Osteoblast (primary cell): Measurements from ENCODE around the gene FOSB. TPM values are rescaled to one million over a fixed set of nuclear protein-coding genes. Genes with fewer than 3 reads are reported as not detected.

Experiments
- DNase-seq: peaks from one replicate; pipeline ENCODE4 v3.0.0; 2011; ENCODE audit warnings: low spot score, mixed read lengths; ENCODE audit not compliant: insufficient read length; ENCODE audit errors: missing footprints
- H2AFZ ChIP-seq: 2 replicates; pipeline ENCODE4 v1.6.0; 2011; ENCODE audit warnings: mild to moderate bottlenecking, low read length
- H3K27ac ChIP-seq: 2 replicates; pipeline ENCODE4 v1.5.1; 2011; ENCODE audit warnings: mild to moderate bottlenecking, low read depth, low read length, moderate library complexity
- H3K27me3 ChIP-seq: 2 replicates; pipeline ENCODE4 v1.6.0; 2012; ENCODE audit warnings: mild to moderate bottlenecking, control low read depth, inconsistent platforms, low read length, moderate library complexity; ENCODE audit not compliant: insufficient read depth
- H3K36me3 ChIP-seq: 2 replicates; pipeline ENCODE4 v1.5.1; 2011; ENCODE audit warnings: mild to moderate bottlenecking, low read length, control low read depth, moderate library complexity; ENCODE audit not compliant: insufficient read depth
- H3K4me1 ChIP-seq: 2 replicates; pipeline ENCODE4 v1.5.1; 2011; ENCODE audit warnings: mild to moderate bottlenecking, low read length, control low read depth, moderate library complexity; ENCODE audit not compliant: insufficient read depth
- H3K4me2 ChIP-seq: 2 replicates; pipeline ENCODE4 v1.6.0; 2011; ENCODE audit warnings: mild to moderate bottlenecking, low read length; ENCODE audit not compliant: insufficient read depth
- H3K4me3 ChIP-seq: fragments of 200-600 bp; sonication (generic); 3 replicates; pipeline ENCODE4 v1.5.1; 2012; ENCODE audit warnings: mild to moderate bottlenecking, low read length, inconsistent platforms; ENCODE audit not compliant: insufficient read depth
- H3K79me2 ChIP-seq: 2 replicates; pipeline ENCODE4 v1.6.0; 2012; ENCODE audit warnings: mild to moderate bottlenecking, low read length, control low read depth, inconsistent platforms; ENCODE audit not compliant: insufficient read depth
- H3K9me3 ChIP-seq: 2 replicates; pipeline ENCODE4 v1.5.1; 2011; ENCODE audit warnings: low read depth, low read length, control low read depth
- H4K20me1 ChIP-seq: 2 replicates; pipeline ENCODE4 v1.6.0; 2012; ENCODE audit warnings: mild to moderate bottlenecking, low read length, control low read depth; ENCODE audit not compliant: insufficient read depth
- total RNA-seq: library from RNA; depleted of rRNA; stranded (reverse); fragments of >200 nt; gene quantifications from 2 replicates; pipeline ENCODE4 v1.2.3, GENCODE V29; 2012
- TF ChIP-seq, protein P1 (sequence below): IDR thresholded peaks from 2 replicates; pipeline ENCODE4 v1.5.1; 2011; ENCODE audit warnings: mild to moderate bottlenecking, low read depth, low read length, moderate library complexity; ENCODE audit errors: extremely low read depth

FOSB gene
- total RNA-seq, 1 donor = 3.3 TPM

DNA sequence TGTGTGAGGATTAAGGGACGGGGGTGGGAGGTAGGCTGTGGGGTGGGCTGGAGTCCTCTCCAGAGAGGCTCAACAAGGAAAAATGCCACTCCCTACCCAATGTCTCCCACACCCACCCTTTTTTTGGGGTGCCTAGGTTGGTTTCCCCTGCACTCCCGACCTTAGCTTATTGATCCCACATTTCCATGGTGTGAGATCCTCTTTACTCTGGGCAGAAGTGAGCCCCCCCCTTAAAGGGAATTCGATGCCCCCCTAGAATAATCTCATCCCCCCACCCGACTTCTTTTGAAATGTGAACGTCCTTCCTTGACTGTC is 5.5 kb downstream of the FOSB start:
- H3K79me2 ChIP-seq = peaks cover 49% of the 10 kb centered on the region

DNA sequence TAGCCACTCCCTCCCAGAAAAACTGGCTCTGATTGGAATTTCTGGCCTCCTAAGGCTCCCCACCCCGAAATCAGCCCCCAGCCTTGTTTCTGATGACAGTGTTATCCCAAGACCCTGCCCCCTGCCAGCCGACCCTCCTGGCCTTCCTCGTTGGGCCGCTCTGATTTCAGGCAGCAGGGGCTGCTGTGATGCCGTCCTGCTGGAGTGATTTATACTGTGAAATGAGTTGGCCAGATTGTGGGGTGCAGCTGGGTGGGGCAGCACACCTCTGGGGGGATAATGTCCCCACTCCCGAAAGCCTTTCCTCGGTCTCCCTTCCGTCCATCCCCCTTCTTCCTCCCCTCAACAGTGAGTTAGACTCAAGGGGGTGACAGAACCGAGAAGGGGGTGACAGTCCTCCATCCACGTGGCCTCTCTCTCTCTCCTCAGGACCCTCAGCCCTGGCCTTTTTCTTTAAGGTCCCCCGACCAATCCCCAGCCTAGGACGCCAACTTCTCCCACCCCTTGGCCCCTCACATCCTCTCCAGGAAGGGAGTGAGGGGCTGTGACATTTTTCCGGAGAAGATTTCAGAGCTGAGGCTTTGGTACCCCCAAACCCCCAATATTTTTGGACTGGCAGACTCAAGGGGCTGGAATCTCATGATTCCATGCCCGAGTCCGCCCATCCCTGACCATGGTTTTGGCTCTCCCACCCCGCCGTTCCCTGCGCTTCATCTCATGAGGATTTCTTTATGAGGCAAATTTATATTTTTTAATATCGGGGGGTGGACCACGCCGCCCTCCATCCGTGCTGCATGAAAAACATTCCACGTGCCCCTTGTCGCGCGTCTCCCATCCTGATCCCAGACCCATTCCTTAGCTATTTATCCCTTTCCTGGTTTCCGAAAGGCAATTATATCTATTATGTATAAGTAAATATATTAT is 6.1 kb downstream of the FOSB start:
- Histone ChIP-seq H3K9me3 (no peaks in the 10 kb centered on the region), H3K79me2 (peaks cover 44% of the 10 kb centered on the region), H4K20me1 (no peaks in the 10 kb centered on the region), H3K4me1 (peaks cover 17% of the 10 kb centered on the region), H3K36me3 (peaks cover 8% of the 10 kb centered on the region), H3K4me2 (no peak overlapping the region), H2AFZ (no peak overlapping the region), H3K27me3 (no peaks in the 10 kb centered on the region), H3K27ac (no peak overlapping the region), H3K4me3 (no peak overlapping the region)
- TF ChIP-seq, protein P1, sequence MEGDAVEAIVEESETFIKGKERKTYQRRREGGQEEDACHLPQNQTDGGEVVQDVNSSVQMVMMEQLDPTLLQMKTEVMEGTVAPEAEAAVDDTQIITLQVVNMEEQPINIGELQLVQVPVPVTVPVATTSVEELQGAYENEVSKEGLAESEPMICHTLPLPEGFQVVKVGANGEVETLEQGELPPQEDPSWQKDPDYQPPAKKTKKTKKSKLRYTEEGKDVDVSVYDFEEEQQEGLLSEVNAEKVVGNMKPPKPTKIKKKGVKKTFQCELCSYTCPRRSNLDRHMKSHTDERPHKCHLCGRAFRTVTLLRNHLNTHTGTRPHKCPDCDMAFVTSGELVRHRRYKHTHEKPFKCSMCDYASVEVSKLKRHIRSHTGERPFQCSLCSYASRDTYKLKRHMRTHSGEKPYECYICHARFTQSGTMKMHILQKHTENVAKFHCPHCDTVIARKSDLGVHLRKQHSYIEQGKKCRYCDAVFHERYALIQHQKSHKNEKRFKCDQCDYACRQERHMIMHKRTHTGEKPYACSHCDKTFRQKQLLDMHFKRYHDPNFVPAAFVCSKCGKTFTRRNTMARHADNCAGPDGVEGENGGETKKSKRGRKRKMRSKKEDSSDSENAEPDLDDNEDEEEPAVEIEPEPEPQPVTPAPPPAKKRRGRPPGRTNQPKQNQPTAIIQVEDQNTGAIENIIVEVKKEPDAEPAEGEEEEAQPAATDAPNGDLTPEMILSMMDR = no peak
- peak; percentile 58 for DNase-seq

More for the DNA sequence above, 5.5 kb downstream of the FOSB start:
- Histone ChIP-seq H3K4me2 (no peak overlapping the region), H3K36me3 (peaks cover 8% of the 10 kb centered on the region), H3K9me3 (no peaks in the 10 kb centered on the region), H3K27ac (no peak overlapping the region), H4K20me1 (peaks cover 2% of the 10 kb centered on the region), H3K27me3 (no peaks in the 10 kb centered on the region), H3K4me1 (peaks cover 18% of the 10 kb centered on the region), H2AFZ (no peak overlapping the region), H3K4me3 (no peak overlapping the region)
- TF ChIP-seq, protein P1 = no peak
- peak; percentile 48 for DNase-seq

DNA sequence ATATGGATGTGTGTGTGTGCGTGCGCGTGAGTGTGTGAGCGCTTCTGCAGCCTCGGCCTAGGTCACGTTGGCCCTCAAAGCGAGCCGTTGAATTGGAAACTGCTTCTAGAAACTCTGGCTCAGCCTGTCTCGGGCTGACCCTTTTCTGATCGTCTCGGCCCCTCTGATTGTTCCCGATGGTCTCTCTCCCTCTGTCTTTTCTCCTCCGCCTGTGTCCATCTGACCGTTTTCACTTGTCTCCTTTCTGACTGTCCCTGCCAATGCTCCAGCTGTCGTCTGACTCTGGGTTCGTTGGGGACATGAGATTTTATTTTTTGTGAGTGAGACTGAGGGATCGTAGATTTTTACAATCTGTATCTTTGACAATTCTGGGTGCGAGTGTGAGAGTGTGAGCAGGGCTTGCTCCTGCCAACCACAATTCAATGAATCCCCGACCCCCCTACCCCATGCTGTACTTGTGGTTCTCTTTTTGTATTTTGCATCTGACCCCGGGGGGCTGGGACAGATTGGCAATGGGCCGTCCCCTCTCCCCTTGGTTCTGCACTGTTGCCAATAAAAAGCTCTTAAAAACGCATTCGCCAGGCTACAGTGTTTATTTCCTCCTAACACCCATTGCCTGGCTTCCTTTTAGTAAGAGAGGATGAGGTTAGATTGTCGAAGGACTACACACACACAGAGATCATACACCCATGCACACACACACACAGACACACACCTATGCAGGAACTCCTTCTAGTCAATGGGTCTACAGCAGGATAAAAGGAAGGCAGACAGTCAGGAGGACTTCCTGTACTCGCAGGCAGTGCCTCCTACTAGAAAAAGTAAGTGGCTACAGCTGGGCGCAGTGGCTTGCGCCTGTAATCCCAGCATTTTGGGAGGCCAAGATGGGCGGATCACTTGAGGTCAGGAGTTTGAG is 7.1 kb downstream of the FOSB start:
- no peaks in the 10 kb centered on the region for H4K20me1 ChIP-seq
- no peaks in the 10 kb centered on the region for H3K27me3 ChIP-seq
- H3K4me1 ChIP-seq = peaks cover 17% of the 10 kb centered on the region
- TF ChIP-seq, protein P1 = no peak
- H2AFZ ChIP-seq = no peak overlapping the region
- no peak for DNase-seq
- H3K27ac ChIP-seq = no peak overlapping the region
- H3K4me3 ChIP-seq = no peak overlapping the region
- peaks cover 8% of the 10 kb centered on the region for H3K36me3 ChIP-seq
- H3K79me2 ChIP-seq = peaks cover 38% of the 10 kb centered on the region
- no peaks in the 10 kb centered on the region for H3K9me3 ChIP-seq
- H3K4me2 ChIP-seq = no peak overlapping the region
